Ovary (tissue), 9 donors: ENCODE data around the gene EYA3. TPM values are rescaled to one million over a fixed set of nuclear protein-coding genes. Genes with fewer than 3 reads are reported as not detected.

Experiments
- DNase-seq, 5 donors: peaks; one replicate each; pipeline ENCODE4 v3.0.0-alpha.2; 2019 to 2020
- H3K27ac ChIP-seq, 2 donors: fragments of 200-600 bp; one replicate each; pipeline versions ENCODE4 v1.5.1 to v1.8.0; 2019 to 2022
- H3K27me3 ChIP-seq: fragments of 200-600 bp; one replicate; pipeline ENCODE4 v1.8.0; 2022
- H3K36me3 ChIP-seq: fragments of 200-600 bp; sonication (generic); one replicate; pipeline ENCODE4 v1.5.1; 2019
- H3K4me1 ChIP-seq: one replicate; pipeline ENCODE4 v1.8.1; 2013; ENCODE audit warnings: mild to moderate bottlenecking, moderate library complexity; ENCODE audit not compliant: insufficient read depth
- H3K4me3 ChIP-seq: fragments of 200-600 bp; sonication (generic); one replicate; pipeline ENCODE4 v1.5.1; 2017
- H3K9me3 ChIP-seq, 2 donors: fragments of 200-600 bp in 1 of 2; sonication (generic) in 1 of 2; one replicate each; pipeline versions ENCODE4 v1.5.1 to v1.8.1; 2013 to 2019; ENCODE audit warnings: mild to moderate bottlenecking in 1 of 2, moderate library complexity in 1 of 2
- EP300 ChIP-seq: sonication (generic); formaldehyde crosslinking; IDR thresholded peaks from one replicate; pipeline ENCODE4 v1.6.1; 2017; ENCODE audit warnings: antibody characterized with exemption
- POLR2A ChIP-seq: fragments of 450-650 bp; IDR thresholded peaks from one replicate; pipeline ENCODE4 v1.6.1; 2017; ENCODE audit warnings: antibody characterized with exemption, mild to moderate bottlenecking, moderate library complexity
- WGBS, 3 donors: extraction: QIAGEN DNeasy Blood & Tissue Kit in 1 of 3; methylation state at CpG; one replicate each; pipeline versions ENCODE4 v1.1.5 to v1.1.7; 2013 to 2017; 5-methylcytosine and 5-hydroxymethylcytosine counted together
- intact Hi-C, 4 donors: fragments of 100-400 bp; cut with DNase I; formaldehyde crosslinking; loops; one replicate each; pipeline versions ENCODE4 v1.11.0 to v1.15.1; 2022 to 2023
- polyA plus RNA-seq, 2 donors: library from polyadenylated mRNA; stranded (reverse); fragments of 200-250 nt in 1 of 2; fragments of 350-450 nt in 1 of 2; fragmentation: Illumina TruSeq in 1 of 2; extraction: RNeasy Lipid Tissue Mini Kit (QIAGEN cat#74804) in 1 of 2; gene quantifications; one replicate each; pipeline ENCODE4 v1.2.3, GENCODE V29; 2013 to 2014
- total RNA-seq, 7 donors: library from RNA; depleted of rRNA in 2 of 7; stranded (reverse); fragments of >200 nt in 2 of 7; fragmentation: NEBNext Ultra II Directional in 3 of 7; extraction: Animal tissue kit (Norgen Biotek cat#: 25700) in 3 of 7; gene quantifications; one replicate each; pipeline versions ENCODE4 v1.1.0 to v1.2.4, GENCODE V29; 2016 to 2023
- TF ChIP-seq, protein P1 (sequence below), 3 donors: fragments of 450-650 bp in 2 of 3; fragments of 200-600 bp in 1 of 3; IDR thresholded peaks; one replicate each; pipeline versions ENCODE4 v1.5.1 to v1.8.0; 2016 to 2022; ENCODE audit warnings: antibody characterized with exemption in 3 of 3, mild to moderate bottlenecking in 1 of 3
- donor health status: DM: no; HTN: no; CAD: no; lungs with moderate emphysema.
- donor health status: DM: no; HTN: no; CAD: no.
- donor health status: Bipolar disorder and iron deficiency.
- donor health status: DM: yes; HTN: yes; CAD: no.
- donor health status: DM: no; HTN: no; CAD: no.
- donor health status: DM: yes; HTN: yes; CAD: no.

EYA3 gene
- total and polyA plus RNA-seq, 9 donors = 5.4 to 25.7 (median 14.6) TPM

GRCh38 chr1:28104866-28105467 lies 16.6 kb upstream of the EYA3 start:
- Histone ChIP-seq H3K4me3 (no peak overlapping the region), H3K9me3 (no peaks in the 10 kb centered on the region), H3K27me3 (no peaks in the 10 kb centered on the region), H3K4me1 (peaks cover 3% of the 10 kb centered on the region), H3K36me3 (no peaks in the 10 kb centered on the region), H3K27ac (no peak overlapping the region)
- peak in 1 of 5 donors; percentile 37 for DNase-seq
- 10 to 12% (median 11%) methylated on average over 11 of the region's 11 CpGs for WGBS, 3 donors
- TF ChIP-seq EP300 = no peak
- TF ChIP-seq, protein P1, sequence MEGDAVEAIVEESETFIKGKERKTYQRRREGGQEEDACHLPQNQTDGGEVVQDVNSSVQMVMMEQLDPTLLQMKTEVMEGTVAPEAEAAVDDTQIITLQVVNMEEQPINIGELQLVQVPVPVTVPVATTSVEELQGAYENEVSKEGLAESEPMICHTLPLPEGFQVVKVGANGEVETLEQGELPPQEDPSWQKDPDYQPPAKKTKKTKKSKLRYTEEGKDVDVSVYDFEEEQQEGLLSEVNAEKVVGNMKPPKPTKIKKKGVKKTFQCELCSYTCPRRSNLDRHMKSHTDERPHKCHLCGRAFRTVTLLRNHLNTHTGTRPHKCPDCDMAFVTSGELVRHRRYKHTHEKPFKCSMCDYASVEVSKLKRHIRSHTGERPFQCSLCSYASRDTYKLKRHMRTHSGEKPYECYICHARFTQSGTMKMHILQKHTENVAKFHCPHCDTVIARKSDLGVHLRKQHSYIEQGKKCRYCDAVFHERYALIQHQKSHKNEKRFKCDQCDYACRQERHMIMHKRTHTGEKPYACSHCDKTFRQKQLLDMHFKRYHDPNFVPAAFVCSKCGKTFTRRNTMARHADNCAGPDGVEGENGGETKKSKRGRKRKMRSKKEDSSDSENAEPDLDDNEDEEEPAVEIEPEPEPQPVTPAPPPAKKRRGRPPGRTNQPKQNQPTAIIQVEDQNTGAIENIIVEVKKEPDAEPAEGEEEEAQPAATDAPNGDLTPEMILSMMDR (IDR thresholded peaks at IDR 0.05) = no peak
- intact Hi-C loops = no loop called here

- WGBS, 3 donors = 90 to 95% (median 93%) methylated on average over 1 of the region's 1 CpG
- no peak overlapping the region for H3K27ac ChIP-seq
- intact Hi-C loops = no loop called here
Measured at GRCh38 chr1:28102189-28102588, 13.8 kb upstream of the EYA3 start.

GRCh38 chr1:28099050-28099769 lies 10.8 kb upstream of the EYA3 start:
- no peaks in the 10 kb centered on the region for H3K27me3 ChIP-seq
- no peak for TF ChIP-seq EP300
- TF ChIP-seq, protein P1 (IDR thresholded peaks at IDR 0.05) = no peak
- TF ChIP-seq POLR2A = no peak
- H3K4me1 ChIP-seq = no peaks in the 10 kb centered on the region
- no peaks in the 10 kb centered on the region for H3K9me3 ChIP-seq
- WGBS, 3 donors = 80 to 92% (median 85%) methylated on average over 5 of the region's 5 CpGs
- H3K27ac ChIP-seq = no peak overlapping the region
- no peaks in the 10 kb centered on the region for H3K36me3 ChIP-seq
- H3K4me3 ChIP-seq = no peak overlapping the region
- intact Hi-C loops = no loop called here
- DNase-seq = no peak

More at GRCh38 chr1:28102189-28102588, 13.8 kb upstream of the EYA3 start:
- Histone ChIP-seq H3K36me3 (no peaks in the 10 kb centered on the region), H3K4me1 (peaks cover 3% of the 10 kb centered on the region), H3K9me3 (no peaks in the 10 kb centered on the region), H3K27me3 (no peaks in the 10 kb centered on the region), H3K4me3 (no peak overlapping the region)
- no peak for TF ChIP-seq POLR2A
- no peak for TF ChIP-seq EP300
- TF ChIP-seq, protein P1 (IDR thresholded peaks at IDR 0.05) = no peak
- no peak for DNase-seq

DNA sequence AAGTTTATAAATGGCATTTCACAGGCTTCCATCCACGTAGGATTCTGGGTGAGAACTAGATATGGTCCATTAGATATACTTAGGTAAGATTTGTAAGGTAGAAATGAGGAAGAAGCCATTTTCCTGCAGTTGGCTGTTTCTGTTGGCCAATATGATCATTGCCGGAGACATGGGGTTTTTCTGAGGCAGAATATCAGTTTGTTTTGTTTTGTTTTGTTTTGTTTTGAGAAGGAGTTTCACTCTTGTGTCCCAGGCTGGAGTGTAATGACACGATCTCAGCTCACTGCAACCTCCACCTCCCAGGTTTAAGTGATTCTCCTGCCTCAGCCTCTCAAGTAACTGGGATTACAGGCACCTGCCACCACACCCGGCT lies 8.7 kb upstream of the EYA3 start:
- H3K4me3 ChIP-seq = no peak overlapping the region
- H3K9me3 ChIP-seq = no peaks in the 10 kb centered on the region
- H3K27me3 ChIP-seq = no peaks in the 10 kb centered on the region
- no peak for DNase-seq
- TF ChIP-seq, protein P1 (IDR thresholded peaks at IDR 0.05) = no peak
- no peak overlapping the region for H3K27ac ChIP-seq
- no peaks in the 10 kb centered on the region for H3K4me1 ChIP-seq
- H3K36me3 ChIP-seq = no peaks in the 10 kb centered on the region
- intact Hi-C loops = no loop called here
- WGBS, 3 donors = 71 to 81% (median 73%) methylated on average over 4 of the region's 4 CpGs
